NCI-H2107 treated with DMSO at 0.1 percent for 48 hours (cell line): ENCODE measurements around the gene DFFA.
"Not testable (repeated sequence)": the region's sequence is repeated elsewhere in the genome, so short reads cannot be mapped to it uniquely, and the experiment has no call there.

Experiments
- DNase-seq: peaks from one replicate; lab custom pipeline; 2025; ENCODE audit not compliant: unreplicated experiment; lab: John Stamatoyannopoulos, UW

Gene DFFA

GRCh38 chr1:10467078-10467477, 5.3 kb downstream of the DFFA start:
- no peak for DNase-seq

GRCh38 chr1:10459184-10459583, 13.1 kb downstream of the DFFA start:
- DNase-seq = no peak

- no peak for DNase-seq
Observed at GRCh38 chr1:10457875-10458274, 14.5 kb downstream of the DFFA start.

- not testable (repeated sequence) for DNase-seq
Observed at GRCh38 chr1:10457462-10457861, 14.9 kb downstream of the DFFA start.

- no peak for DNase-seq
Observed at GRCh38 chr1:10456661-10457060, 15.7 kb downstream of the DFFA start.

- DNase-seq = no peak
Observed at GRCh38 chr1:10456048-10456447, 16.3 kb downstream of the DFFA start.

- no peak for DNase-seq
Observed at GRCh38 chr1:10451287-10451686, 21.0 kb downstream of the DFFA start.

- DNase-seq = no peak
Observed at GRCh38 chr1:10450836-10451235, 21.5 kb downstream of the DFFA start.

GRCh38 chr1:10450156-10450814, 22.0 kb downstream of the DFFA start:
- no peak for DNase-seq

- no peak for DNase-seq
Observed at GRCh38 chr1:10449751-10450150, 22.6 kb downstream of the DFFA start, which contains the start of gene CORT. TSS of gene CORT (plus strand) at chr1:10450031. CDS start at chr1:10450224, 193 bp downstream.

- no peak for DNase-seq
Observed at GRCh38 chr1:10446790-10447422, 25.4 kb downstream of the DFFA start.

- no peak for DNase-seq
Observed at GRCh38 chr1:10444795-10445397, 27.4 kb downstream of the DFFA start.

GRCh38 chr1:10444248-10444647, 28.1 kb downstream of the DFFA start:
- DNase-seq = no peak

GRCh38 chr1:10440794-10441193, 31.5 kb downstream of the DFFA start:
- no peak for DNase-seq

GRCh38 chr1:10440305-10440704, 32.0 kb downstream of the DFFA start:
- no peak for DNase-seq

GRCh38 chr1:10438677-10439163, 33.6 kb downstream of the DFFA start:
- no peak for DNase-seq

GRCh38 chr1:10437052-10437451, 35.3 kb downstream of the DFFA start:
- DNase-seq = no peak

GRCh38 chr1:10434590-10434989, 37.7 kb downstream of the DFFA start:
- DNase-seq = no peak

GRCh38 chr1:10433790-10434189, 38.5 kb downstream of the DFFA start:
- DNase-seq = no peak

- no peak for DNase-seq
Observed at GRCh38 chr1:10432910-10433700, 39.2 kb downstream of the DFFA start.

GRCh38 chr1:10431070-10431730, 41.1 kb downstream of the DFFA start:
- no peak for DNase-seq
